Trophoblast cell (in vitro differentiated cells and primary cell): ENCODE measurements around the gene SH2B3.

ENCODE experiments used
- DNase-seq, 2 donors: peaks; one replicate each; pipeline ENCODE4 v3.0.0-alpha.2; 2016
- H2AFZ ChIP-seq: 2 replicates; pipeline ENCODE4 v1.6.1; 2013; ENCODE audit warnings: low read length, moderate library complexity, mild to moderate bottlenecking; ENCODE audit not compliant: insufficient read depth, poor library complexity
- H2AK5ac ChIP-seq: 2 replicates; pipeline ENCODE4 v1.6.1; 2013; ENCODE audit warnings: mild to moderate bottlenecking, low read length
- H2BK120ac ChIP-seq: 2 replicates; pipeline ENCODE4 v1.6.1; 2013; ENCODE audit warnings: low read length, mild to moderate bottlenecking, moderate library complexity; ENCODE audit not compliant: insufficient read depth, poor library complexity
- H2BK12ac ChIP-seq: 2 replicates; pipeline ENCODE4 v1.6.1; 2013; ENCODE audit warnings: mild to moderate bottlenecking, low read length, moderate library complexity
- H2BK5ac ChIP-seq: 2 replicates; pipeline ENCODE4 v1.6.1; 2013; ENCODE audit warnings: low read length, low read depth, moderate library complexity, mild to moderate bottlenecking; ENCODE audit not compliant: poor library complexity
- H3K14ac ChIP-seq: 2 replicates; pipeline ENCODE4 v1.6.1; 2013; ENCODE audit warnings: mild to moderate bottlenecking, low read length
- H3K18ac ChIP-seq: 2 replicates; pipeline ENCODE4 v1.6.1; 2013; ENCODE audit warnings: mild to moderate bottlenecking, low read length
- H3K23ac ChIP-seq: 2 replicates; pipeline ENCODE4 v1.6.1; 2013; ENCODE audit warnings: low read length
- H3K27ac ChIP-seq: 2 replicates; pipeline ENCODE4 v1.5.1; 2013; ENCODE audit warnings: low read depth, mild to moderate bottlenecking, inconsistent platforms, low read length, moderate library complexity
- H3K27me3 ChIP-seq: 2 replicates; pipeline ENCODE4 v1.6.1; 2013; ENCODE audit warnings: inconsistent platforms, mild to moderate bottlenecking, low read length, moderate library complexity; ENCODE audit not compliant: insufficient read depth
- H3K36me3 ChIP-seq, 2 experiments: 1 replicate in 1 of 2; 2 replicates in 1 of 2; pipeline ENCODE4 v1.6.1; 2013; ENCODE audit warnings: low read length in 2 of 2, mild to moderate bottlenecking in 2 of 2, moderate library complexity in 1 of 2; ENCODE audit not compliant: insufficient read depth in 2 of 2, control insufficient read depth in 1 of 2
- H3K4ac ChIP-seq: 2 replicates; pipeline ENCODE4 v1.6.1; 2013; ENCODE audit warnings: low read depth, mild to moderate bottlenecking, low read length, moderate library complexity
- H3K4me1 ChIP-seq, 2 experiments: 1 replicate in 1 of 2; 2 replicates in 1 of 2; pipeline ENCODE4 v1.6.1; 2013; ENCODE audit warnings: low read length in 2 of 2, mild to moderate bottlenecking in 2 of 2, moderate library complexity in 1 of 2; ENCODE audit not compliant: insufficient read depth in 2 of 2, control insufficient read depth in 1 of 2
- H3K4me2 ChIP-seq: 2 replicates; pipeline ENCODE4 v1.6.1; 2013; ENCODE audit warnings: inconsistent platforms, mild to moderate bottlenecking, low read length, moderate library complexity
- H3K4me3 ChIP-seq: 2 replicates; pipeline ENCODE4 v1.5.1; 2013; ENCODE audit warnings: mild to moderate bottlenecking, low read depth, low read length, inconsistent platforms
- H3K79me1 ChIP-seq: one replicate; pipeline ENCODE4 v1.6.1; 2013; ENCODE audit warnings: low read length
- H3K79me2 ChIP-seq: 2 replicates; pipeline ENCODE4 v1.6.1; 2013; ENCODE audit warnings: low read length, mild to moderate bottlenecking; ENCODE audit not compliant: control insufficient read depth, insufficient read depth, poor library complexity
- H3K9ac ChIP-seq: 2 replicates; pipeline ENCODE4 v1.6.1; 2013; ENCODE audit warnings: mild to moderate bottlenecking, low read length
- H3K9me3 ChIP-seq: 2 replicates; pipeline ENCODE4 v1.6.1; 2013; ENCODE audit warnings: low read depth, mild to moderate bottlenecking, control low read depth, inconsistent platforms, low read length; ENCODE audit not compliant: insufficient read depth
- H4K12ac ChIP-seq: 2 replicates; pipeline ENCODE4 v1.6.1; 2013; ENCODE audit warnings: low read depth, mild to moderate bottlenecking, low read length, moderate library complexity
- H4K8ac ChIP-seq: 2 replicates; pipeline ENCODE4 v1.6.1; 2013; ENCODE audit warnings: low read depth, mild to moderate bottlenecking, low read length, moderate library complexity
- H4K91ac ChIP-seq: one replicate; pipeline ENCODE4 v1.6.1; 2013; ENCODE audit warnings: low read depth, mild to moderate bottlenecking, low read length, moderate library complexity
- WGBS: extraction: QIAGEN DNeasy Blood & Tissue Kit; methylation state at CpG from one replicate; pipeline ENCODE4 v1.1.7; 2013; ENCODE audit warnings: missing lambda C conversion rate; ENCODE audit not compliant: insufficient read length, insufficient coverage; ENCODE audit errors: extremely low coverage; 5-methylcytosine and 5-hydroxymethylcytosine counted together

The SH2B3 gene

GRCh38 chr12:111419784-111420183 is 14.1 kb downstream of the SH2B3 start:
- no peaks in the 10 kb centered on the region for H3K27me3 ChIP-seq
- H3K4me3 ChIP-seq = no peak overlapping the region
- no peak overlapping the region for H3K18ac ChIP-seq
- no peak overlapping the region for H3K9ac ChIP-seq
- WGBS = no CpG with 5 or more reads among the region's 5 CpGs
- H2BK12ac ChIP-seq = no peak overlapping the region
- H3K4me2 ChIP-seq = no peak overlapping the region
- no peaks in the 10 kb centered on the region for H3K79me2 ChIP-seq
- H4K91ac ChIP-seq = no peak overlapping the region
- H3K4me1 ChIP-seq = peaks cover under 1 to 1% of the 10 kb centered on the region in 2 experiments
- no peak overlapping the region for H4K12ac ChIP-seq
- H2BK5ac ChIP-seq = no peak overlapping the region
- H2AFZ ChIP-seq = no peak overlapping the region
- no peak overlapping the region for H4K8ac ChIP-seq
- no peak overlapping the region for H3K14ac ChIP-seq
- no peak overlapping the region for H3K4ac ChIP-seq
- H3K23ac ChIP-seq = no peak overlapping the region
- H3K36me3 ChIP-seq = peaks cover 5 to 6% of the 10 kb centered on the region in 2 experiments
- no peak overlapping the region for H2BK120ac ChIP-seq
- no peaks in the 10 kb centered on the region for H3K79me1 ChIP-seq
- peaks cover 2% of the 10 kb centered on the region for H3K9me3 ChIP-seq
- DNase-seq = no peak
- no peak overlapping the region for H3K27ac ChIP-seq
- H2AK5ac ChIP-seq = no peak overlapping the region

- no peaks in the 10 kb centered on the region for H3K27me3 ChIP-seq
These were observed 14.8 kb downstream of the SH2B3 start for GRCh38 chr12:111420494-111420893.

GRCh38 chr12:111424189-111424792 is 18.6 kb downstream of the SH2B3 start:
- Histone ChIP-seq H3K18ac (no peak overlapping the region), H3K4me3 (no peak overlapping the region), H2BK5ac (no peak overlapping the region), H3K79me2 (no peaks in the 10 kb centered on the region), H3K27ac (no peak overlapping the region), H3K36me3 (no peaks in the 10 kb centered on the region), H3K79me1 (peaks cover 3% of the 10 kb centered on the region), H3K9me3 (no peaks in the 10 kb centered on the region), H3K14ac (no peak overlapping the region), H2BK12ac (no peak overlapping the region), H3K4me2 (no peak overlapping the region), H3K9ac (no peak overlapping the region), H4K8ac (no peak overlapping the region), H3K4ac (no peak overlapping the region), H2BK120ac (no peak overlapping the region), H3K4me1 (peaks cover 13 to 19% of the 10 kb centered on the region in 2 experiments), H2AK5ac (no peak overlapping the region), H3K27me3 (no peaks in the 10 kb centered on the region), H3K23ac (no peak overlapping the region), H4K91ac (no peak overlapping the region), H2AFZ (no peak overlapping the region), H4K12ac (no peak overlapping the region)
- WGBS = no CpG with 5 or more reads among the region's 11 CpGs
- no peak for DNase-seq

More at GRCh38 chr12:111420494-111420893, 14.8 kb downstream of the SH2B3 start:
- Histone ChIP-seq H4K91ac (no peak overlapping the region), H3K4me3 (no peak overlapping the region), H3K14ac (no peak overlapping the region), H3K27ac (no peak overlapping the region), H3K23ac (no peak overlapping the region), H3K79me2 (no peaks in the 10 kb centered on the region), H3K4me2 (no peak overlapping the region), H2BK120ac (no peak overlapping the region), H3K36me3 (peaks cover 5 to 6% of the 10 kb centered on the region in 2 experiments), H3K9me3 (peaks cover 2% of the 10 kb centered on the region), H3K9ac (no peak overlapping the region), H3K18ac (no peak overlapping the region), H3K4me1 (peaks cover 7 to 8% of the 10 kb centered on the region in 2 experiments), H2BK12ac (no peak overlapping the region), H2AK5ac (no peak overlapping the region), H4K12ac (no peak overlapping the region), H3K79me1 (peaks cover 3% of the 10 kb centered on the region), H2BK5ac (no peak overlapping the region), H3K4ac (no peak overlapping the region), H4K8ac (no peak overlapping the region), H2AFZ (no peak overlapping the region)
- WGBS = no CpG with 5 or more reads among the region's 7 CpGs
- DNase-seq = no peak

- Histone ChIP-seq H4K91ac (no peak overlapping the region), H3K4me2 (no peak overlapping the region), H3K79me2 (no peaks in the 10 kb centered on the region), H3K4me1 (peaks cover 13 to 19% of the 10 kb centered on the region in 2 experiments), H3K9me3 (no peaks in the 10 kb centered on the region), H2AFZ (peak overlapping the region; percentile 19), H3K79me1 (peaks cover 3% of the 10 kb centered on the region), H2BK5ac (no peak overlapping the region), H3K18ac (peak overlapping the region; percentile 12), H2AK5ac (no peak overlapping the region), H3K27ac (no peak overlapping the region), H3K27me3 (no peaks in the 10 kb centered on the region), H3K36me3 (no peaks in the 10 kb centered on the region), H4K12ac (no peak overlapping the region), H3K23ac (no peak overlapping the region), H4K8ac (no peak overlapping the region), H2BK12ac (no peak overlapping the region), H3K9ac (no peak overlapping the region), H2BK120ac (no peak overlapping the region), H3K4ac (no peak overlapping the region), H3K4me3 (no peak overlapping the region), H3K14ac (no peak overlapping the region)
- DNase-seq = no peak
- no CpG with 5 or more reads among the region's 6 CpGs for WGBS
These were observed 19.1 kb downstream of the SH2B3 start for GRCh38 chr12:111424793-111425251.
